HepG2 (cell line): Measurements from ENCODE around the gene MEGF11. TPM values are rescaled to one million over a fixed set of nuclear protein-coding genes. Genes with fewer than 3 reads are reported as not detected.
A peak's percentile ranks its signal among the peaks of the same experiment; 100 is the strongest.

Experiments used
- ARNTL ChIP-seq: sonication (generic); formaldehyde crosslinking; IDR thresholded peaks from 2 replicates; pipeline ENCODE4 v1.4.0; 2020; ENCODE audit warnings: mild to moderate bottlenecking, missing genetic modification reagents
- ATRX ChIP-seq: sonication (generic); formaldehyde crosslinking; IDR thresholded peaks from 2 replicates; pipeline ENCODE4 v1.4.0; 2020; ENCODE audit warnings: missing genetic modification reagents, borderline replicate concordance
- CHD2 ChIP-seq: IDR thresholded peaks from 2 replicates; pipeline ENCODE4 v1.6.1; 2011; ENCODE audit warnings: low read depth, low read length, improper control_type of control experiment
- HOXA9 ChIP-seq: sonication (generic); formaldehyde crosslinking; IDR thresholded peaks from 2 replicates; pipeline ENCODE4 v1.8.1; 2022; ENCODE audit warnings: missing genetic modification reagents, mild to moderate bottlenecking, moderate library complexity, borderline replicate concordance
- IRF1 ChIP-seq: sonication (generic); formaldehyde crosslinking; IDR thresholded peaks from 2 replicates; pipeline ENCODE4 v1.4.0; 2020; ENCODE audit warnings: low read depth, mild to moderate bottlenecking, missing genetic modification reagents
- KDM1A ChIP-seq: IDR thresholded peaks from 2 replicates; pipeline ENCODE4 v1.6.1; 2016; ENCODE audit warnings: missing compliant biosample characterization
- KDM6A ChIP-seq: IDR thresholded peaks from 2 replicates; pipeline ENCODE4 v1.6.1; 2016; ENCODE audit warnings: low read depth
- LBX2 ChIP-seq: sonication (generic); formaldehyde crosslinking; IDR thresholded peaks from 2 replicates; pipeline ENCODE4 v1.5.0; 2020; ENCODE audit warnings: missing genetic modification reagents, mild to moderate bottlenecking, borderline replicate concordance
- MLLT10 ChIP-seq: sonication (generic); formaldehyde crosslinking; IDR thresholded peaks from 2 replicates; pipeline ENCODE4 v1.4.0; 2020; ENCODE audit warnings: missing genetic modification reagents
- POLR2A ChIP-seq, 2 experiments: IDR thresholded peaks; 2 replicates each; pipeline ENCODE4 v1.6.1; 2011; ENCODE audit warnings: low read depth in 2 of 2, low read length in 2 of 2, mild to moderate bottlenecking in 1 of 2, moderate library complexity in 1 of 2; ENCODE audit not compliant: insufficient read depth in 1 of 2
- POLR2G ChIP-seq: fragments of 200-400 bp; formaldehyde crosslinking; IDR thresholded peaks from 2 replicates; pipeline ENCODE4 v1.6.1; 2018; ENCODE audit warnings: mild to moderate bottlenecking, low read depth, low read length, moderate library complexity
- PRDM10 ChIP-seq: sonication (generic); formaldehyde crosslinking; IDR thresholded peaks from 2 replicates; pipeline ENCODE4 v1.4.0; 2020; ENCODE audit warnings: low read depth, missing genetic modification reagents
- REPIN1 ChIP-seq: sonication (generic); formaldehyde crosslinking; IDR thresholded peaks from 2 replicates; pipeline ENCODE4 v1.8.0; 2022; ENCODE audit warnings: missing genetic modification reagents, low read depth, mild to moderate bottlenecking, borderline replicate concordance
- SOX13 ChIP-seq, 3 experiments: fragments of 450-650 bp in 1 of 3; sonication (generic) in 1 of 3; formaldehyde crosslinking in 1 of 3; IDR thresholded peaks in 2 of 3; conservative IDR thresholded peaks in 1 of 3; 2 replicates each; pipeline versions ENCODE4 v1.5.0 to v1.6.1; 2016 to 2020; ENCODE audit warnings: antibody characterized with exemption in 1 of 3, mild to moderate bottlenecking in 1 of 3, missing compliant biosample characterization in 1 of 3, missing genetic modification reagents in 1 of 3, moderate library complexity in 1 of 3
- TFAP4 ChIP-seq: sonication (generic); IDR thresholded peaks from 2 replicates; pipeline ENCODE4 v1.6.1; 2016; ENCODE audit warnings: low read depth, borderline replicate concordance
- TRAFD1 ChIP-seq: sonication (generic); formaldehyde crosslinking; IDR thresholded peaks from 2 replicates; pipeline ENCODE4 v1.5.1; 2020; ENCODE audit warnings: missing genetic modification reagents, mild to moderate bottlenecking, borderline replicate concordance
- ZBTB38 ChIP-seq: sonication (generic); formaldehyde crosslinking; IDR thresholded peaks from 2 replicates; pipeline ENCODE4 v1.5.1; 2020; ENCODE audit warnings: mild to moderate bottlenecking, missing genetic modification reagents
- ZKSCAN8 ChIP-seq: IDR thresholded peaks from 2 replicates; pipeline ENCODE4 v1.6.1; 2016; ENCODE audit warnings: borderline replicate concordance, missing genetic modification reagents, missing compliant biosample characterization
- ZNF546 ChIP-seq: sonication (generic); formaldehyde crosslinking; conservative IDR thresholded peaks from 2 replicates; pipeline ENCODE4 v1.8.1; 2023; ENCODE audit warnings: mild to moderate bottlenecking, missing genetic modification reagents
- ZNF563 ChIP-seq: sonication (generic); formaldehyde crosslinking; IDR thresholded peaks from 2 replicates; pipeline ENCODE4 v1.8.0; 2022; ENCODE audit warnings: mild to moderate bottlenecking, moderate library complexity, missing genetic modification reagents
- ZNF768 ChIP-seq: sonication (generic); formaldehyde crosslinking; IDR thresholded peaks from 2 replicates; pipeline ENCODE4 v1.4.0; 2020; ENCODE audit warnings: missing genetic modification reagents
- ZNF782 ChIP-seq: sonication (generic); formaldehyde crosslinking; IDR thresholded peaks from 2 replicates; pipeline ENCODE4 v1.4.0; 2020; ENCODE audit warnings: missing genetic modification reagents, mild to moderate bottlenecking, borderline replicate concordance
- polyA plus RNA-seq, 8 experiments: library from polyadenylated mRNA; depleted of rRNA in 3 of 8; stranded (reverse) in 7 of 8; unstranded in 1 of 8; fragments of >200 nt; fragmentation: Illumina TruSeq in 4 of 8; extraction: Trizol in 4 of 8; gene quantifications; 2 replicates each; pipeline versions ENCODE4 v1.2.1 to v1.2.3, GENCODE V29; 2011 to 2016; ENCODE audit warnings: low read depth in 4 of 8, missing spikeins in 1 of 8, mixed read lengths in 1 of 8; ENCODE audit not compliant: insufficient read depth in 1 of 8
- total RNA-seq, 5 experiments: library from RNA; depleted of rRNA; stranded (reverse); fragments of >200 nt; fragmentation: Illumina TruSeq; extraction: Trizol; gene quantifications; 2 replicates each; pipeline ENCODE4 v1.2.3, GENCODE V29; 2016; ENCODE audit warnings: low read depth in 1 of 5

The MEGF11 gene
- total and polyA plus RNA-seq, 2 of the 13 experiments (the other 11 are each of a cell fraction or from before 2014, with no cell fraction given): not detected

GRCh38 chr15:66293419-66294156 is 40.0 kb upstream of the MEGF11 start, which contains the start of gene DIS3L (continued):
- TF ChIP-seq PRDM10 (CRISPR knock-in tag) (0 out of 2 replicates have a peak, but pooled peaks have one; percentile 46), ZNF546 (peak; percentile 86), TRAFD1 (CRISPR knock-in tag) (no peak), TFAP4 (no peak), ZNF768 (CRISPR knock-in tag) (peak; percentile 48; the same call in 1 of the 2 replicates), MLLT10 (CRISPR knock-in tag) (no peak), ARNTL (CRISPR knock-in tag) (no peak), SOX13 (IDR thresholded peaks at IDR 0.05) (no peak), SOX13 (CRISPR knock-in tag; conservative IDR thresholded peaks at IDR 0.05 in 1 of 2, IDR thresholded peaks at IDR 0.05 in 1 of 2) (no peak), ZBTB38 (peak; percentile 17; the same call in 1 of the 2 replicates), CHD2 (no peak; the same call in 1 of the 2 replicates), IRF1 (CRISPR knock-in tag) (no peak), HOXA9 (peak; percentile 19; the same call in 1 of the 2 replicates), ATRX (CRISPR knock-in tag) (no peak), REPIN1 (CRISPR knock-in tag) (no peak), KDM1A (CRISPR knock-in tag) (no peak), POLR2A (IDR thresholded peaks at IDR 0.05; ENCODE audit: insufficient read depth in 1 of 2, low read depth in 2 of 2, low read length in 2 of 2) (peak; percentile 54 to 85), ZNF782 (CRISPR knock-in tag) (no peak), LBX2 (no peak), KDM6A (CRISPR knock-in tag) (no peak), ZNF563 (CRISPR knock-in tag) (peak; percentile 72), ZKSCAN8 (CRISPR knock-in tag) (no peak), POLR2G (peak; percentile 81; the same call in 1 of the 2 replicates)
